Measurements from ENCODE around the gene CD47.

Gene CD47

DNA sequence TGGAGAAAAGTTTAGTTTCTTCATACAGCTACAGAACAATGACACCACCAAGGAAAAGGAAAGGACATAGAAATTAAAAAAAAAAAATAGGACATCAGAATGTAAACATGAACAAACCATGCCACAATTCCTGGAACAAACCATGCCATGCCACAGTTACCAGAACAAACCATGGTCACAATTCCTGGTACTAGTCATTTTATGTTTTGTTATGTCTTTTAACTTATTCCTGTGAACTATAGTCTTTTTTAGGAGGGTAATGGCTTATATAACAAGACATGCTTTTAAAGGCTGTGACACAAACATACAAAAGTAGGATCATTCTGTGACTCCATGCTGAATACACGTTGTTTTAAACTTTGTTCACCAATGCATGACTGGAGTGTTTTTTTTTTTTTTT, 42.8 kb downstream of the CD47 start:
- DNase-seq (ENCODE audit: low read depth, low spot score): no peak
- CTCF ChIA-PET: no interaction called here
- no peak overlapping the region for H3K4me3 ChIP-seq (ENCODE audit: low read depth, low read length)
- TF ChIP-seq, protein P1, sequence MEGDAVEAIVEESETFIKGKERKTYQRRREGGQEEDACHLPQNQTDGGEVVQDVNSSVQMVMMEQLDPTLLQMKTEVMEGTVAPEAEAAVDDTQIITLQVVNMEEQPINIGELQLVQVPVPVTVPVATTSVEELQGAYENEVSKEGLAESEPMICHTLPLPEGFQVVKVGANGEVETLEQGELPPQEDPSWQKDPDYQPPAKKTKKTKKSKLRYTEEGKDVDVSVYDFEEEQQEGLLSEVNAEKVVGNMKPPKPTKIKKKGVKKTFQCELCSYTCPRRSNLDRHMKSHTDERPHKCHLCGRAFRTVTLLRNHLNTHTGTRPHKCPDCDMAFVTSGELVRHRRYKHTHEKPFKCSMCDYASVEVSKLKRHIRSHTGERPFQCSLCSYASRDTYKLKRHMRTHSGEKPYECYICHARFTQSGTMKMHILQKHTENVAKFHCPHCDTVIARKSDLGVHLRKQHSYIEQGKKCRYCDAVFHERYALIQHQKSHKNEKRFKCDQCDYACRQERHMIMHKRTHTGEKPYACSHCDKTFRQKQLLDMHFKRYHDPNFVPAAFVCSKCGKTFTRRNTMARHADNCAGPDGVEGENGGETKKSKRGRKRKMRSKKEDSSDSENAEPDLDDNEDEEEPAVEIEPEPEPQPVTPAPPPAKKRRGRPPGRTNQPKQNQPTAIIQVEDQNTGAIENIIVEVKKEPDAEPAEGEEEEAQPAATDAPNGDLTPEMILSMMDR (IDR thresholded peaks at IDR 0.05; ENCODE audit: insufficient read depth, low read length, missing control alignments): no peak
- POLR2A ChIA-PET: no interaction called here

DNA sequence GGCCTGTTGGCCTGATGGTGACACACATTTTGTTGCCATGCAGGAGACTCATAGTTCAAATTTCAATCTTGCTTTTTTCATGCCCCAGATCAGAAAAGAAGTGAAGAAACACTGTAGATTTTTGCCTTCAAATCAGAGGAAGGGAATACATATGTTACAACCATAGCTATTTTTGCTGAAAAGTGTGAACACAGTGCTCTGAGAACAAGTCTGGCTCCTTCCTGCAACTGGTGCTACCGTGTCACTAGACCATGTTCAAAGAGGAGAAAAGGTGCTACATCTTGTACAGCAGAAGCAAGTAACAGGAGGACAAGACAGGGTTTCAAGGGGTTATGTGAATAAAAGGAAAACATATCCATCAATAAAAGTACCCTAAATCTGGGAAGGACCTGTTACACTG, 44.6 kb downstream of the CD47 start:
- POLR2A ChIA-PET: no interaction called here
- CTCF ChIA-PET: no interaction called here
- no peak overlapping the region for H3K4me3 ChIP-seq (ENCODE audit: low read depth, low read length)
- DNase-seq (ENCODE audit: low read depth, low spot score): no peak
- TF ChIP-seq, protein P1 (IDR thresholded peaks at IDR 0.05; ENCODE audit: insufficient read depth, low read length, missing control alignments): no peak

DNA sequence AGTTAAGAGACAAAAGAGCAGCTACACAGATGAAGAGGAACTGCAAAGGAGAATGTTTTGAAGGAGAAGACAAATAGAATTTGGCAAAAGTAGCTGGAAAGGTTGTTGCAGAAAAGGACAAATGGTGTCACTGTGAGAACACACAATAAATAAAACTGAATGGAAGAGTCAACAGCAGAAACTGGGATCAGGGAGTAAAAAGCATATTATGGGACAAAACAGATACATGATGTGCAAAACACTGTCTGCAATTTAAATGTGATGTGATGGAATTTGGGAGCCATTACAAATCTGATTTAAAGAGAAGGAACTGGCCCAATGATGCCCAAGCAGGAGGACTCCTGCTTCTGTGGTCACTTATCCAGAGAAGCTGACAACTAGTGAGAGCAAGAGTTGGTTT, 46.1 kb downstream of the CD47 start:
- POLR2A ChIA-PET: no interaction called here
- TF ChIP-seq, protein P1 (IDR thresholded peaks at IDR 0.05; ENCODE audit: insufficient read depth, low read length, missing control alignments): no peak
- no peak overlapping the region for H3K4me3 ChIP-seq (ENCODE audit: low read depth, low read length)
- CTCF ChIA-PET: interaction anchor here (3.9 kb wide), 1 partner anchor 11 kb away, joined by 18 read pairs; no protein-coding TSS in a partner anchor
- no peak for DNase-seq (ENCODE audit: low read depth, low spot score)

DNA sequence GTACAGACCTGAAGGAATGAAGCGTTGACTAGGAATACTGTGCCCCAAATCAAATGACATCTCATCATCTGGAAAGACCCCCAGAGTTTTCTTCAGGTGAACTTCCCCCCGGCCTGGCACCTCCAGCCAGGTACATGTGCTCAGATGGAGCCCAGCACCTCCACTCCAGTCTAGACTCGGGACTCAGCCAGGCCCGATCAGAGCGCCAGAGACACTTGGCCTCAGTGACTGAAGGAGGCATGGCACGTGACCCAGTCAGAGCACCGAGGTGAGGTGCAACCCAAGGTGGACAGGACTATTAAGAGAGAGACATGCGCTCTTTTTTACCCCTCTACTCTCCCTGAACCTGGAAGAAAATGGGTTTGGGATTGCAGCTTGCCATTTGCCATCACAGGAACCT, 48.5 kb downstream of the CD47 start:
- DNase-seq (ENCODE audit: low read depth, low spot score): no peak
- TF ChIP-seq, protein P1 (IDR thresholded peaks at IDR 0.05; ENCODE audit: insufficient read depth, low read length, missing control alignments): no peak
- CTCF ChIA-PET: interaction anchor here (0.9 to 3.9 kb wide), 3 partner anchors 9 to 114 kb away, joined by 3 to 18 read pairs (median 3); no protein-coding TSS in a partner anchor
- POLR2A ChIA-PET: no interaction called here
- no peak overlapping the region for H3K4me3 ChIP-seq (ENCODE audit: low read depth, low read length)

DNA sequence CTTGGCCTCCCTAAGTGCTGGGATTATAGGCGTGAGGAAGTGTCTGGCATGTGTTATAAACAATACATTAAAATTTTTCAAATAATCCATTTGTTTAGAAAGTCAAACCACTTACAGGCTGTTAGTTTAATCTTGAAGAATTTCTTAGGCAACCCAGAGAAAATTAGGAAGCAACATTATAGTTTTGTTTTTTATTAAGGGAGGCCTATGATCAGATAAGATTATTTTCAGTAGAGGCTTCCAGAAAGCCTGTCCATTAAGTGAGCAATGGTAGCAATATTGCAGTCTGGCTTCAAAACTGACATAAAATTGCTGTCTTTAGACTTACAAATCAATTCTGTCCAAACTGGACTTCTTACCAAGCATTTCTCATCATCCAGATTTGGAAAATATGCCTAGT, 49.6 kb downstream of the CD47 start:
- DNase-seq (ENCODE audit: low read depth, low spot score): no peak
- H3K4me3 ChIP-seq (ENCODE audit: low read depth, low read length): no peak overlapping the region
- TF ChIP-seq, protein P1 (IDR thresholded peaks at IDR 0.05; ENCODE audit: insufficient read depth, low read length, missing control alignments): no peak
- ChIA-PET CTCF (interaction anchor here (0.9 kb wide), 1 partner anchor 16 kb away, joined by 3 read pairs; no protein-coding TSS in a partner anchor), POLR2A (no interaction called here)

DNA sequence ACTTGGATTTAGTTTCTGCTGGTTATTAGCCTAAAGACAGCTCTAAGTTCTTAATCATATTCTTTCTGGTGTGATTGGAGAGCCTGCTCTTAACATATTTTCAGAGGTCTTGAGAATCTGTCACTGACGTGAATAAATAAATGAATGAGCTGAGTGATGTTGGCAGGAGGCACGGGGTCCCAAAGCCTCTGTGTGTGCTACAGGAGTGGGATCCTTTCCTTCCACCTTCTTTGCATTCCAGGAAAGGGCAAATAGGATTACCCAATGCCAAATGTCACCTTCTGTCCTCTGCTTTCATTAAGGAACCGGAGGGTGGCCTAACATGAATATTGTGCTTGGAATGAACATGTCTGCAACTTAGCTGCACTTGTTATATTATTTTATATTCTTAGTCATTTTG, 53.1 kb downstream of the CD47 start:
- CTCF ChIA-PET: no interaction called here
- POLR2A ChIA-PET: no interaction called here

More for the DNA sequence above, 53.1 kb downstream of the CD47 start:
- TF ChIP-seq, protein P1 (IDR thresholded peaks at IDR 0.05; ENCODE audit: insufficient read depth, low read length, missing control alignments): no peak
- no peak overlapping the region for H3K4me3 ChIP-seq (ENCODE audit: low read depth, low read length)
- no peak for DNase-seq (ENCODE audit: low read depth, low spot score)

Data from AG04449 (cell line).